Omental fat pad (tissue), 4 donors: ENCODE data around the gene CADM1. TPM values are rescaled to one million over a fixed set of nuclear protein-coding genes. Genes with fewer than 3 reads are reported as not detected.

Experiments
- ATAC-seq: fragments of 150-250 bp; one replicate; pipeline ENCODE4 v1.9.1; 2016; ENCODE audit warnings: mild to moderate bottlenecking, moderate library complexity; ENCODE audit not compliant: low FRiP score
- DNase-seq: peaks from one replicate; pipeline ENCODE4 v3.0.0-alpha.2; 2019; ENCODE audit warnings: low spot score
- CTCF ChIP-seq, 3 donors: fragments of 450-650 bp; IDR thresholded peaks; one replicate each; pipeline ENCODE4 v1.5.1; 2016 to 2017; ENCODE audit warnings: antibody characterized with exemption in 3 of 3, mild to moderate bottlenecking in 3 of 3, moderate library complexity in 2 of 3
- total RNA-seq, 4 donors: library from RNA; depleted of rRNA; stranded (reverse); fragments of >200 nt; gene quantifications; one replicate each; pipeline ENCODE4 v1.1.0, GENCODE V29; 2016

CADM1 gene
- total RNA-seq, 4 donors from 2014 or later, result 5.8 to 27.9 (median 14.9) TPM

- no peak for ATAC-seq
- DNase-seq, result no peak
- TF ChIP-seq CTCF (IDR thresholded peaks at IDR 0.05), result no peak
Observed at GRCh38 chr11:115393950-115394349, 110.3 kb downstream of the CADM1 start.

- TF ChIP-seq CTCF (IDR thresholded peaks at IDR 0.05), result no peak
- DNase-seq, result no peak
- ATAC-seq, result no peak
Observed at GRCh38 chr11:115391598-115391997, 112.6 kb downstream of the CADM1 start.

DNA sequence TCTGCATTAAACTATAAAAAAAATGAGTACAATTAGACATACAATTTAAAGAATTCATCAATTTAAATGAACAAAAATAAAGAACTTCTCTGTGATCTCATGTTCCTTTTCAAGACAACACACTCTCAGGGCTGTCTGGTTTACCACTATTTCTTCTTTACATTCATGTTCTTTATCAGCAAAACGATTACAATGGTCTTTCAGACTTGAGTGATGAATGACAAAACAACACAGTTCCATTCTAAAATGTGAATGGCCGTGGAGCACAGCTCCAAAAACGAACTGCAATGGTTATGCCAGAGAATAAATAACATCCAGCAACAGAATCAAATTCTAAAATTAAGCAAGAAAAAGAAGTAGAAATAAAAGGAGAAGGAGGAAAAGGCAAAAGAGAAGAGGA lies 113.1 kb downstream of the CADM1 start:
- no peak for ATAC-seq
- no peak for DNase-seq
- TF ChIP-seq CTCF (IDR thresholded peaks at IDR 0.05), result no peak

DNA sequence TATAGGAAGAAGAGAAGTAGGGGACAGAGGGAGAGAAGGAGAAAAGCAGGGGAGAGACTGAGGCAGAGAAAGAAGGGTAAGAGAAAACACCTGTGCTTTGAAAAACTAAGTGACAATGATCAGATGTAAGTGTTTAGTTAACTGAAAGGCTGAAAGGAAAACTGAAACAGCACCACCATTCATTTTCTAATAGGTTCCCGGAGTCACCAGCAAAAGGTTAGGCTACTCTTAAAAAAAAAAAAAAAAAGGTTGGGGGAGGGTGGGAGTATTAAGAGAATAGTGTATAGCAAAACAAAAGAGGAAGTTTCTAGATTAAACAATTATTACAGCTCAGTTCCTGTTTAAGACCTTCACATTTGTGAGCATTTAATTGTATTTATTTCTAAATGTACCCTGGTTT lies 113.8 kb downstream of the CADM1 start:
- ATAC-seq (no peak), DNase-seq (no peak)
- TF ChIP-seq CTCF (IDR thresholded peaks at IDR 0.05), result no peak

- ATAC-seq (no peak), DNase-seq (no peak)
- no peak for TF ChIP-seq CTCF (IDR thresholded peaks at IDR 0.05)
Observed at GRCh38 chr11:115389790-115390189, 114.4 kb downstream of the CADM1 start.

DNA sequence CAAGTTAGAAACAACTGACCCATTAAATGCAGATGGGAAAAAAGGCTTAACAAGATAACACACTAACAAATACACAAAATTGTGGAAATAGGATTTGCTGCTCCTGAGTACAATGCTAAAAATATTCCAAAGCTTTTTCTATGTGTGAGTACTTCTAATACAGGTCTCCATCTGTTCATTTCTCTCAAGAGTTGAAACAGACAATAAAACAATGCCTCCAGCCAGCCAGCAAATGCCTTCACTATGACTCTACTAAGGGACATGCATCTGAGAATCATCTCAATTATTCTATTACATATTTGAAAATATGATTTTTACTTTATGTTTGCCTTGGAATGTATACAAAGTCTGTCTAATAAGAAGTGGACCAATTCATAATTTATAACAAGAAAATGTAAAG lies 119.0 kb downstream of the CADM1 start:
- DNase-seq (no peak), ATAC-seq (no peak)
- no peak for TF ChIP-seq CTCF (IDR thresholded peaks at IDR 0.05)

- no peak for ATAC-seq
- no peak for TF ChIP-seq CTCF (IDR thresholded peaks at IDR 0.05)
- no peak for DNase-seq
Observed at GRCh38 chr11:115384236-115384635, 120.0 kb downstream of the CADM1 start.
